C4-2B (cell line): Measurements from ENCODE around the gene SEL1L.

Experiments used
- H3K27ac ChIP-seq: fragments of 450-650 bp; 2 replicates; pipeline ENCODE4 v1.5.1; 2017
- ZFX ChIP-seq: fragments of 450-650 bp; IDR thresholded peaks from 2 replicates; pipeline ENCODE4 v1.6.1; 2017
- TF ChIP-seq, protein P1 (sequence below): fragments of 450-650 bp; conservative IDR thresholded peaks from 2 replicates; pipeline ENCODE4 v1.5.1; 2017; ENCODE audit warnings: mild to moderate bottlenecking

The SEL1L gene

DNA sequence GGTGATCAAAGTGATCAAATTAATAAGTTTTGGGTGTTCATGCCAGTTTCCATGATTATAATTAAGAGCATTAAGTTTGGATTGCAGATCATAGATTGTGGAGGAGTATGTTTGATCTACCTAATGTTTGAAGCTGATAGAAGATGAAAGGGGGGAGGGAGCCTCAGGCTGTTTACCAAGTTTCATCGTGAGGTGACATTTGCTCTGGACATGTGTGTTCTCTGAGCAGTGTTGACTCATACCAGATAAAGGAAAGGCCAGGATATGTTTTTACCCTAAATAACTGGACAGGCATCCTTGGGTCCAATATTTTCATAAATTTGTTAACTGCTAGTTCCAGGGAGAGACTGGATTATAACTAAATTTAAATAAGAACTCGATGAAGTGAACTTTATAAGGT is 3.5 kb upstream of the SEL1L start:
- H3K27ac ChIP-seq, result no peak overlapping the region

DNA sequence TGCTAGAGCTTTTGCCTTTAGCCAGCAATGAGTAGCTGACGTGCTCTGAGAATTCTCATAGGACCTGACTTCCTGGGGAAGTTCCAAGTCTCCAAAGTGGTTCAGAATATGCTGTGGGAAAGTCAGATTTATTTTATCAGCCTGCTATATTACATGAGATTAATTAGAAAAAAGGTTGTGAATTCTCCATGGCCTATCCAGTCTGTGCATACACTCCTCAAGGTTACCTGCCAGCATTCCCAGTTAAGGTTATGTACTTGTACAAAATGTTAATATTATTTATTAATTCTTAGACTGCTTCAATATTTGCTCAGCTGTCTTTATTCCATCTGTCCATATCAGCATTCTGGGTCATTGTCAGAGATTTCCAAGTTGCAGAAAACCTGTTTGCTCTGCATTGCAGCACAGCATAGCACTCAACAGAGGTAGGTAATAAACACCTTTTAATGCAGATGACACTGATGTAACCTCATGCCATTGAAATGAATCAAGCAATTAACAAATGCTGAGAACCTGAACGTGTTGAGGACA is 2.7 kb upstream of the SEL1L start:
- no peak overlapping the region; the same call in 1 of the 2 replicates for H3K27ac ChIP-seq
- TF ChIP-seq, protein P1, sequence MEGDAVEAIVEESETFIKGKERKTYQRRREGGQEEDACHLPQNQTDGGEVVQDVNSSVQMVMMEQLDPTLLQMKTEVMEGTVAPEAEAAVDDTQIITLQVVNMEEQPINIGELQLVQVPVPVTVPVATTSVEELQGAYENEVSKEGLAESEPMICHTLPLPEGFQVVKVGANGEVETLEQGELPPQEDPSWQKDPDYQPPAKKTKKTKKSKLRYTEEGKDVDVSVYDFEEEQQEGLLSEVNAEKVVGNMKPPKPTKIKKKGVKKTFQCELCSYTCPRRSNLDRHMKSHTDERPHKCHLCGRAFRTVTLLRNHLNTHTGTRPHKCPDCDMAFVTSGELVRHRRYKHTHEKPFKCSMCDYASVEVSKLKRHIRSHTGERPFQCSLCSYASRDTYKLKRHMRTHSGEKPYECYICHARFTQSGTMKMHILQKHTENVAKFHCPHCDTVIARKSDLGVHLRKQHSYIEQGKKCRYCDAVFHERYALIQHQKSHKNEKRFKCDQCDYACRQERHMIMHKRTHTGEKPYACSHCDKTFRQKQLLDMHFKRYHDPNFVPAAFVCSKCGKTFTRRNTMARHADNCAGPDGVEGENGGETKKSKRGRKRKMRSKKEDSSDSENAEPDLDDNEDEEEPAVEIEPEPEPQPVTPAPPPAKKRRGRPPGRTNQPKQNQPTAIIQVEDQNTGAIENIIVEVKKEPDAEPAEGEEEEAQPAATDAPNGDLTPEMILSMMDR, result no peak
- no peak for TF ChIP-seq ZFX

More for the DNA sequence above, 3.5 kb upstream of the SEL1L start:
- TF ChIP-seq ZFX, result no peak
- TF ChIP-seq, protein P1, result no peak

DNA sequence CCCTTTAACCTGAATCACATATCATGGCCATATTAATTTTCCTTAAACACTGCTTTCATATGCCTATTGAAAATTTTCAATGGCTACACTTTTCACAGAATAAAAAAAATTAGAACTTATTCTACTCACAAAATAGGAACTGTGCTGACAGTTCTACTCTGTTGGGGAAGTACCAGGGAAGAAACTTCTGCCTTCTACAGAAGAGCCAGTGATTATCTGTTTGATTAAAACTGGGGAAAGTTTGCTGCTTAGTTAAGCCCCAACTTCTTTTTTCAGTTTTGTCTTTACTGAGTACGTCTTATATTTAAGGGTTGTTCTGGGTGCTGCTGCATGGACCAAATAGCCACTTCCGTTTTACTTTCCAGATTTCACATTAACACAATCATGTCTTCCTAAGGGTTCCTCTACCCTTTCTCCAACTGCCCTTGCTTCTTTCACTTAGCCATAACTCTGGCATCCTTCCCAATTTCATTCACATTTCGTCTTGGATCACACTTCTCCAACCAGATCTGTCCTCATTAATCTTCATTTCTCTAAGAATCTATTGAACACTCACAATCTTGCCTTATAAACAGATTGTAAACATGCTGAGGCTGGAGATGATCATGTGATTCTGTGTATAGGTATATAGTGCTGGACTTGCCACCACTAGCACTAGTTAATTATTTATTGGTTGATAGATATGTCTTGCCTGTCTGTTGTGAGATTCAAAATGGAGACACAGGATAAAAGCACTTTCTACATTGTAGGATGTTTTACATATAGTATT is 1.9 kb upstream of the SEL1L start:
- TF ChIP-seq, protein P1, result no peak
- TF ChIP-seq ZFX, result no peak
- no peak overlapping the region; the same call in 1 of the 2 replicates for H3K27ac ChIP-seq

DNA sequence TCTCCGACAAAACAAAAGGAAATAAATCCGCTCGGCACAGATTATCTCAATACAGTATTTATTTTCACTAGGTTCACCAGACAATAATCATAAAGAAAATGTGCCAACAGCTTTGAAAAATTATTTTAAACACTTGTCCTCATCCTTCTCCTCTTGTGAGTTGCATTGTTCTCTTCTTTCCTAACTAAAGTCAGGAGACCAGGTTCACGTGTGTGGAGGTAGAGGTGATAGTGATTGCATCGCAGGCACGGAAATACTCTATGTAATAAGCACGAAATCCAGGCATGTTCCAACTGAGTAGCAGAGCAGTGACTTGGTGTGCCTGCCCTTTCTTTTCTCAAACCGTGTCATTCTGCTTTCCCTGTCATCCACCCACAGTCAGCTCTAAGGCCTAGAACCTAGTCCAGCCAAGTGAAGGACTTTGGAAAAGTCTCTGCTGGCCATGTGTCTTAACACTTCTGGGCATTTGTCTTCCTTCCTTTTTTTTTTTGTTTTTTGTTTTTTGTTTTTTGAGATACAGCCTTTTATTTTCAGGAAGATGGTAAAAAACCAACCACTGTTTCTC is 939 bp upstream of the SEL1L start:
- H3K27ac ChIP-seq, result no peak overlapping the region
- no peak for TF ChIP-seq ZFX
- TF ChIP-seq, protein P1, result no peak

DNA sequence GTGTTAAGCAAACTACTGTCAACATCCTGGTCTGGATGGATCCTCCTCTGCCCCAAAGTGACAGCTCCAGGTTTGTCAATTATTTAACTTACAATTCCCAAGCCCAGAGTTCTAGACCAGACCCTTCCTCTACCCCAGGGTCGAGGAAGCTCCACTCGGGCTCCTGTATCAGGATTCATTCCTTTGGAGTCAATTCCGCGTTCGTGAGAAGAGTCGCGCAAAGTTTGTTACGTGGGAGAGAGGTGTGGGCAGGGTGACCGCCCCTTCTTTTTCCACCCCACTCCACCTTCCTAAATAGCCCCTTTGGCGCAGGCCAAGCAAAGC is 479 bp downstream of the SEL1L start:
- TF ChIP-seq, protein P1, result no peak
- TF ChIP-seq ZFX, result no peak
- H3K27ac ChIP-seq, result peak overlapping the region; percentile 74

DNA sequence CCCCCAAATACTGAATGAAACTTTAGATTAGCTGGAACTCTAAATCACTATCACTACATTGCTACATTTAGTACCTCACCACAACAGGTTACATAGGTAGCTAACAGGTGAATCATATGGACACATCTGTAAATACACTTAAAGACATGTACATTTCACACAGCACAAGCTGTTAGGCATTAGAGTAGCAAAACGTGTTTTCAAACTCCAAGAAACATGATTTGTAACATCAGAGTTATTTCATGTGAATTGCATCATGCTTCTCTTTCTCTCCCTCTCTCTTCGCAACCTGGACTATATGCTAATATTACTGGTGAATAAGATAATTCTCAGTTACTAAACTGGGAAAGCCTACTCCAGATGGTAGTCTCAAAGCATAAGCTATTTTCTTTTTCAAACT is 4.3 kb downstream of the SEL1L start:
- TF ChIP-seq ZFX, result no peak
- TF ChIP-seq, protein P1, result no peak
- H3K27ac ChIP-seq, result no peak overlapping the region

DNA sequence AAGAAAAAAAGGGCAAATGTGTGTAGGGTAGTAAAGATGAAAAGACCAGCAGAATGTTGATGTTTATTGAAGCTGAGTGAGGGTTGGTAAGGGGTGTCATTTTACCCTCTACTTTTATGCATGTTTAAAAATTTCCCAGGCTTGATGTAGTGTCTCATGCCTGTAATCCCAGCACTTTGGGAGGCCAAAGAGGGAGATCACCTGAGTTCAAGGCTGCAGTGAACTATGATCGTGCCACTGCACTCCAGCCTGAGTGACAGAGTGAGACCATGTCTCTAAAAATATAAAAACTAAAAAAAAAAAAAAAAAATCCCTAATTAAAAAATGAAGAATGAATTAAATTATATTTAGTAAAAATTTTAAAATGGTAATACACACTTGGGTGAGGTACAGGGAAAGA is 8.5 kb downstream of the SEL1L start:
- TF ChIP-seq, protein P1, result no peak
- TF ChIP-seq ZFX, result no peak
- no peak overlapping the region for H3K27ac ChIP-seq
